ENCODE measurements around the gene IPO8.
"Not testable (repeated sequence)": the region's sequence is repeated elsewhere in the genome, so short reads cannot be mapped to it uniquely, and the experiment has no call there.

The IPO8 gene

DNA sequence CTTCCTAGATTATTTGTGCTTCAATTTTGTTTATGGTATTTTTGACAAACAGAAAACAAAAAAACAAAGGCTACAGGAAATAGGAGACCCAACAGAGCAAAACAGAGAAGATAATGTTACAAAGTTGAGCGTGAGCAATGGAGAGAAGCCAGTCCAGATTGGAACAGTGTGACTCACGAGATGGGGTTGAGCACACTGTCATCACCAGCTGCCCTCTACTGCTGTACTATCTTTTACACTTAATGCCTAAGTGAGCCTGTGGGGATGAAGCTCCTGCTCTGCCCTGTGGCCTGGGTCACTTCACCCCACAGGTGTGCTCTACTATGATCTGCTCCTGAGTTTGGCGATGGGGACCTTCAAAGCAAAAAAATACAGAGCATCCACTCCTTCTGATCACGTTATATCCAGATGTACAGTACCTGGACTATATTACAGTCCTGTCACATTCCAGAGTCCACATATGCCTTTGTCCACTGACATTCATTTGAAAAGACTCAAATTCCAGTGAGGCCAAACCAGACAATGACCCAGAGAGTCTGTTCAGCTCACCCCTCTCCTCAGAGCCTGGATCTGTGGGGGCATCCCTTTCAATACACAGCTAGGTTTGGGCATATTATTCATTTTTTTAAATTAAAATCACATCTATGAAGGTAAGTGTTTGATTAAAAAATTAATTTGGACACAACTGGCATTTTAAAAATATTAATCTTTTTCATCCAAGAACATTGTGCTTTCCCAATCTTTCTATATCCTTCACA, 4.4 kb downstream of the IPO8 start:
- DNase-seq (ENCODE audit: low read depth, low spot score): no peak

- no peak for DNase-seq (ENCODE audit: low read depth, low spot score)
These were observed 8.2 kb downstream of the IPO8 start for GRCh38 chr12:30687265-30687986.

DNA sequence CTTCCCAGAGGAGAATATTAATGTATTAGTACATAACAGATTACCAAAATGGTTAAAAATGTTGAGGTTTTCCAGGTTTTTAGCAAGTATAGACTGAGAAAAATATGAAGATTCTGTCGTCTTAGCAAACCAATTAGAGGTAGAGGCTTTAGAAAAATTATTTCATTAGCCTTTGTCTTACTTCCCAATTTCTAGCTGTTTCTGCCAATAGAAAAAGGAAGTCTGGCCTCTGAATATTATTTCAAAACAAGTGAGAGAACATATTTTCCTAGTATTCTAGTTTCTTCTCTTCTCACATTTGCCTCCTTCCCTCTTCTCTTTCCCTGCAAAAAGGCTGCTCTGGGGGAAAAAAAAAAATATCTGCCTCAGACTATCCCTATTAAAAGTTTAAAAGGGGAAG, 16.4 kb downstream of the IPO8 start:
- DNase-seq (ENCODE audit: low read depth, low spot score): no peak

GRCh38 chr12:30678221-30678620, 17.4 kb downstream of the IPO8 start:
- no peak for DNase-seq (ENCODE audit: low read depth, low spot score)

DNA sequence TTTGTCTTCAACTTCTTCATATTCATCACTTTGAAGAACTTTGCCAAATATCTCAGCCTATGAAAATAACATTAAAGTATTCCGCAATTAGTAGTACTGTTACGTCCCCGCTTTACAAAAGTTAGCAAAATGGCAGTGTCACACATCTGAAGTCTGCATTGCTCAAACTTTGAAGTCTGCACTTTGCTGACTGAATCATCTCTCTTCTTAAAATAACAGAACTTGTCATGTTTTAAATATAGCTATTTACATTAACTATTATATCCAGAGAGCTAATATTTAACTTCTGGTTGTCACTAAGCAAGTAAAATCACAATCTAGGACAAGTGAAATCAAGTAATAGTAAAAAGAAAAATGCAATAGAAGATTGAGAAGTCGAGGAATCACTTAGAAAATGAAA, 34.5 kb downstream of the IPO8 start:
- DNase-seq (ENCODE audit: low read depth, low spot score): no peak

DNA sequence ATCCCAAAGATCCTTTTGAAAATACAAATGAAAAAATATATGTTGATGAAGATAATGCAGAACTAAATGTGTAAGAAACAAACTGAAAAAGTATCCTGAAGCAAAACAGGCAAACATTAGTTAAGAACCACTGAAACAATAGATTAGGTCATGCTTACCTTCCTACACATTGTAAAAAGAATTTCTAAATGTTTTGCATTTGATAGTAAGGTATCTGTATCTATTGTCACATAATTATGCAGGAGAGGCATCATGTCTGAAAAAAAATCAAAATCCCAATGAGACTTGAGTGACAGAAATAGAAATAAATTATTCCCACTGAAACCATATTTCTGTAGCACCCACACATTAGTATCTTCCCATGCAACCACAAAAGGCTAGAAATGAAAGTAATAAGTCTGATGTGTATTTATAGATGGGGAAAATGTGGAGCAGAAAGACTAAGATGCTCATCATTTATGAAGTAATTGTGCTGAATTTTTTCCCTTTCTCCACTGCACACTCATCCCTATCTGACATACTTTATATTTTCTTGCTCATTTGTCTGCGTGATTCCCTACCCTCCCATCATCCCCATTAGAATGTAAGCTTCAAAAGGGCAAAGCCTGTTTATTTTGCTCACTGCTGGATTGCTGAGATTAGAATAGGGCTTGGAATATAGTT, 43.5 kb downstream of the IPO8 start:
- DNase-seq (ENCODE audit: low read depth, low spot score): no peak

- DNase-seq (ENCODE audit: low read depth, low spot score): no peak
These were observed 48.8 kb downstream of the IPO8 start for GRCh38 chr12:30646821-30647220.

- no peak for DNase-seq (ENCODE audit: low read depth, low spot score)
These were observed 52.3 kb downstream of the IPO8 start for GRCh38 chr12:30643366-30643765.

DNA sequence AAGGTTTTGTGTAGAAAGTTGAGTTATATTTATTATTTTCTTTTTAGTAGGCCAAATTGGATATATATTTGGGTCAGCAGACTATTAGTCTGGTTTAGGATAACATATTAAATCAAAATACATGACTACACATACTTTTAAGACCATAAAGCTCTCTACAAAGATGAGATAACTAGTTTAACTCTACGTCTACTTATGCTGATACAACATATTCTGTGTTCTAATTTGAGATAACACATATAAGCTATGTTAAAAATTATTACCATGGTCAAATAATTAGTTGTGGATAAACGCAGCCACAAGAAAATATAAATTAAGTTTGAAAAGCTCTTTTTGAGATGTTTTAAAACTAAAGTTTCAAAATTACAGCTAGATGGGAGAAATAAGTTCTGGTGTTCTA, 55.3 kb downstream of the IPO8 start:
- DNase-seq (ENCODE audit: low read depth, low spot score): no peak

DNA sequence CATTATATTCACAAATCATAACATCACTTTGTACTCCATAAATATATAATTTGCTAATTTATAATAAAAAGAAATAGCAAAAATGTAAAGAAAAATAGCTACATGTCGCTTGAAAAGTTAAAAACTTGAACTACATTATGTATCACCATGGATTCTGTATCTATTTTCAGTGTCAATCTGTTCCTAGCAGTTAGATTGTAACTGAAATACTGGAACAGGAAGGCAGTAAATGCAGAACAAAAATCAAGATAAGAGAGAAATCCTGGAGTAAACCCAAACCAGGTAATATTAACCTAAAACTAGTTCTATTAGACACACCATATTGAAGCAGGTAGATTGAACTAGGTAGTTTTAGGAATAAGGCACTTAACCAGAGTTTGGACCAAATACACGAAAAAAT, 60.3 kb downstream of the IPO8 start:
- DNase-seq (ENCODE audit: low read depth, low spot score): no peak

- no peak for DNase-seq (ENCODE audit: low read depth, low spot score)
These were observed 63.9 kb downstream of the IPO8 start for GRCh38 chr12:30631740-30632139.

DNA sequence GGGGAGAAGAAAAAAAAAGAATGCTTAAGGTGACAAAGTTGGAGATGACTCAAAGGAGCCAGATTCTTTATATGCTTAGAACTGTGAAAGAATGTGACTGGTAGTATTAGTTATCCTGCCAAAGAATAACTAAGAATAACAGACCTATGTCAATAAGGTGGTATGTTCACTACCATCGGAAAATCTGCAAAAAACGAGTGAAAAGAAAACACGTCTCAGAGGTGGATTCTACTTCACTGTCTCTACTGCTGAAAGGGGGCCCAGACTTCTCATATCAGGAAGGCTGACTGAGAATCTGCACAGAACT, 64.7 kb downstream of the IPO8 start:
- DNase-seq (ENCODE audit: low read depth, low spot score): no peak

- no peak for DNase-seq (ENCODE audit: low read depth, low spot score)
These were observed 65.3 kb downstream of the IPO8 start for GRCh38 chr12:30630076-30630978.

- no peak for DNase-seq (ENCODE audit: low read depth, low spot score)
These were observed 68.8 kb downstream of the IPO8 start for GRCh38 chr12:30626847-30627246.

DNA sequence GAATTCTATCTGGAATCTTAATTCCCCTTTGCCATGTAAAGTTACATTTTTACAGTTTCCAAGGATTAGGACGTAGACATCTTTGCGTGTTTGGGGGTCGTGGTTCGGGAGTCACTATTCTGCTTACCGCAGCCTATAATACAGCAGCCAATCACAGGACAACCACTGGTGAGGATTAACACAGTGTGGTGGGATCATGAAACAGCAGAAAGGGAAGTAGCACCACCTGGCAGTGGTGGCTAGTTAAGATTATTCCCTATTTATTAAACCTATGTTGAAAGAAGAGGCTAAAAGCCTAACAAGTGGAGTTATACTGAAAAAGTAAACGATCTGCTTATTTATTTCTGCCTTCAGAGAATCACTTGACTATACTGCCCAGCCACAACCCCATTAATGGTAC, 71.7 kb downstream of the IPO8 start:
- DNase-seq (ENCODE audit: low read depth, low spot score): no peak

- DNase-seq (ENCODE audit: low read depth, low spot score): no peak
These were observed 73.2 kb downstream of the IPO8 start for GRCh38 chr12:30622509-30622908.

DNA sequence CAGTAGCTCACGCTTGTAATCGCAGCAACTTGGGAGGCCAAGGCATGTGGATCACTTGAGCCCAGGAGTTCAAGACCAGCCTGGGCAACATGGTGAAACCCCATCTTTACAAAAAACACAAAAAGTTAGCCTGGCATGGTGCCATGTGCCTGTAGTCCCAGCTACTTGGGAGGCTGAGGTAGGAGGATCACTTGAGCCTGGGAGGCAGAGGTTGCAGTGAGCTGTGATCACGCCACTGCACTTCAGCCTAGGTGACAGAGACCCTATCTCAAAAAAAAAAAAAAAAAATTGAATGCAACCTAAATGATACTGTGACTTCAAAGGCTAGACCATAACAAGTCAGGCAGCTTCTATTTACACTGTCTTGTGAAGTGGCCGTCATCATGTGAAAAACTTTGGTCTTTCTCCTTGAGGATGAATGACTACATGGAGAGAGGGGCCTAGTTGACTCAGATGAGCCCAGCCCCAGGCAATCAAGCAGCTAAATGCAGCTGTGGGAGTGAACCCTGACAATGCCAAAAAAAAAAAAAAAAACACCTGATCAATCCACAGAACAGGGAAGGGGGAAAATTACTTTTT, 73.9 kb downstream of the IPO8 start:
- not testable (repeated sequence) for DNase-seq (ENCODE audit: low read depth, low spot score)

GRCh38 chr12:30617346-30618016, 78.2 kb downstream of the IPO8 start:
- no peak for DNase-seq (ENCODE audit: low read depth, low spot score)

DNA sequence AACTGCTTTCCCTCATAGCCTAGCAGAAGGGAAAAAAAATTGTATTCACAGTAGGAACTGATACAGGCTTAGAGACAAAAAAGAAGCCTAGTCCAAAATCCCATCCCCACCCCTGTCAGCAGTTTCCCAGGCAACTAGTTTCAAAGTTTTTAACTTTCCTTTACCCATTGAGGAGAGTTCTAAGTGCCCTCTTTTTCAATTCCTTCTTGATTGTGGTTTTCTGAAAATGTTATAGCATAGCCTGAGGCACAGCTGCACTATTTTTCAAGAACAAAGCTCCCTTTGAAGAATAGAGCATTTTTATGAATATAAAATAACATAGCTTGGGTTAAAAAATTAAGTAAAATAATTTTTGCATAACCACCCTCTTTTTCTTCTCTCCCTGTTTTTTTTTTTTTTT, 81.6 kb downstream of the IPO8 start:
- no peak for DNase-seq (ENCODE audit: low read depth, low spot score)

GRCh38 chr12:30613119-30613830, 82.4 kb downstream of the IPO8 start:
- no peak for DNase-seq (ENCODE audit: low read depth, low spot score)

Data from smooth muscle cell of the brain vasculature (primary cell).